ENCODE results near the gene YEATS2.

- TF ChIP-seq CTCF (IDR thresholded peaks at IDR 0.05) (no peak), EP300 (IDR thresholded peaks at IDR 0.05) (no peak)
These were observed 27.8 kb downstream of the YEATS2 start for GRCh38 chr3:183725387-183725786.
